Upper lobe of left lung (tissue), 4 donors: ENCODE results near the gene SEC14L3.

Experiments
- CTCF ChIP-seq, 6 experiments: fragments of 450-650 bp in 4 of 6; fragments of 200-600 bp in 2 of 6; sonication (generic) in 2 of 6; IDR thresholded peaks; one replicate each; pipeline ENCODE4 v1.5.1; 2016 to 2019; ENCODE audit warnings: antibody characterized with exemption in 6 of 6
- EP300 ChIP-seq, 4 donors: sonication (generic); formaldehyde crosslinking; IDR thresholded peaks; one replicate each; pipeline ENCODE4 v1.5.1; 2017; ENCODE audit warnings: antibody characterized with exemption in 4 of 4, control low read depth in 2 of 4
- POLR2A ChIP-seq, 4 donors: fragments of 450-650 bp; IDR thresholded peaks; one replicate each; pipeline ENCODE4 v1.5.1; 2016 to 2017; ENCODE audit warnings: antibody characterized with exemption in 4 of 4, mild to moderate bottlenecking in 2 of 4

- TF ChIP-seq CTCF (IDR thresholded peaks at IDR 0.05) (peak; percentile 94 to 97 (median 95)), EP300 (IDR thresholded peaks at IDR 0.05) (no peak), POLR2A (IDR thresholded peaks at IDR 0.05) (no peak)
Measured at GRCh38 chr22:30485362-30485988, 13.7 kb upstream of the SEC14L3 start.
